ENCODE data around the gene TAS1R1.

- TF ChIP-seq EZH2 (IDR thresholded peaks at IDR 0.05; ENCODE audit: insufficient read depth, poor library complexity, severe bottlenecking) (no peak), EZH2phosphoT487 (IDR thresholded peaks at IDR 0.05; ENCODE audit: insufficient read depth, low read depth) (no peak)
Measured at GRCh38 chr1:6586404-6586816, 31.3 kb downstream of the TAS1R1 start.
